Measurements from ENCODE around the gene RAP2B.

DNA sequence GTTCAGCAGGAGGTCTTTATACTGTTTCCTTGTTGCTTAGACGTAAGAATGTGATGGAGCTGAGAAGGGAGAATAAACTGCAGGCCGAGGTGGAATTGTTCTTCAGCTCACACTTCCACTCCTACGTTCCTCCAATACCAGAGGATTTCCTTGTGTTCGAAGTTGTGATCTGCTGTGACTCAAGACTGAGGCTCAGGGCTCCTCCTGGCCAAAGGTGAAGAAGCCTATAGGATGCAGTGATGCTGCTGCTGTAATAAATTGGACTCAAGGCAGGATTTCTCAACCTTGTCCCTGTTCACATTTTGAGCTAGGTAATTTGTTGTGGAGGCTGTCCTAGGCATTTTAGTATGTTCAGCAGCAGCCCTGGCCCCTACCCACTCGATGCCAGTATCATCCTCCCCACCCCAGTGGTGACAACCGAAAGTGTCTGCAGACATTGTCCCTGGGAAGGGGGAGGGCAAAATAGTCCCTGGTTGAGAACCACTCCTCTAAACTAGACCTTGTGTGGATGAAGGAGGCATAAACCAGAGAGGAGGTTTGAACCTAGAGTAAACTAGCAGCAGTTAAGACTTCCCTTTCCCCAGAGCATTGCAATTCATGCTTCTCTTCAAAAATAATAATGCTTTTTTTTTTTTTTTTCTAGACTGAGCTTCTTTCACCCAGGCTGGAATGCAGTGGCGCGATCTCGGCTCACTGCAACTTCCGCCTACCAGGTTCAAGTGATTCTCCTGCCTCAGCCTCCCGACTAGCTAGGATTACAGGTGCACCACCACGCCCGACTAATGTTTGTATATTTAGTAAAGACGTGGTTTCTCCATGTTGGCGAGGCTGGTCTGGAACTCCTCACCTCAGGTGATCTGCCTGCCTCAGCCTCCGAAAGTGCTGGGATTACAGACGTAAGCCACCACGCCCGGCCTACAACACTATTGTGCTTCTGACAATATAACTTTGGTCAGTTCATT is 11.1 kb downstream of the RAP2B start:
- TF ChIP-seq CTCF (conservative IDR thresholded peaks at IDR 0.05; ENCODE audit: low read length) (no peak), EZH2phosphoT487 (IDR thresholded peaks at IDR 0.05; ENCODE audit: borderline replicate concordance) (no peak)

Data from Loucy (cell line).